Rectal smooth muscle tissue (tissue), 1 donor: Measurements from ENCODE around the gene UPF2.

Experiments used
- H3K27ac ChIP-seq: one replicate; pipeline ENCODE4 v1.7.0; 2013; ENCODE audit warnings: low read depth, low read length, inconsistent platforms
- H3K27me3 ChIP-seq: one replicate; pipeline ENCODE4 v1.7.0; 2013; ENCODE audit warnings: low read length; ENCODE audit not compliant: control insufficient read depth, insufficient read depth
- H3K36me3 ChIP-seq: one replicate; pipeline ENCODE4 v1.7.0; 2013; ENCODE audit warnings: low read length; ENCODE audit not compliant: control insufficient read depth, insufficient read depth
- H3K4me1 ChIP-seq: one replicate; pipeline ENCODE4 v1.7.0; 2013; ENCODE audit warnings: low read length; ENCODE audit not compliant: control insufficient read depth, insufficient read depth
- H3K4me3 ChIP-seq: one replicate; pipeline ENCODE4 v1.7.0; 2013; ENCODE audit warnings: low read length
- H3K9ac ChIP-seq: one replicate; pipeline ENCODE4 v1.7.0; 2013; ENCODE audit warnings: low read length

UPF2 gene

GRCh38 chr10:11875494-11876281 lies 166.9 kb downstream of the UPF2 start:
- H3K27me3 ChIP-seq: no peaks in the 10 kb centered on the region
- H3K9ac ChIP-seq: no peak overlapping the region
- H3K4me1 ChIP-seq: peaks cover 4% of the 10 kb centered on the region
- H3K27ac ChIP-seq: no peak overlapping the region
- H3K4me3 ChIP-seq: no peak overlapping the region
- no peaks in the 10 kb centered on the region for H3K36me3 ChIP-seq

GRCh38 chr10:11874568-11875493 lies 167.8 kb downstream of the UPF2 start:
- Histone ChIP-seq H3K4me3 (no peak overlapping the region), H3K4me1 (peaks cover 4% of the 10 kb centered on the region), H3K27me3 (no peaks in the 10 kb centered on the region), H3K27ac (no peak overlapping the region), H3K36me3 (no peaks in the 10 kb centered on the region), H3K9ac (no peak overlapping the region)

- H3K27ac ChIP-seq: no peak overlapping the region
- peaks cover 4% of the 10 kb centered on the region for H3K4me1 ChIP-seq
- H3K9ac ChIP-seq: no peak overlapping the region
- no peaks in the 10 kb centered on the region for H3K36me3 ChIP-seq
- H3K4me3 ChIP-seq: no peak overlapping the region
- no peaks in the 10 kb centered on the region for H3K27me3 ChIP-seq
Measured at GRCh38 chr10:11871466-11871865, 171.1 kb downstream of the UPF2 start.

- Histone ChIP-seq H3K9ac (no peak overlapping the region), H3K4me3 (no peak overlapping the region), H3K27ac (no peak overlapping the region), H3K4me1 (peaks cover 2% of the 10 kb centered on the region), H3K36me3 (no peaks in the 10 kb centered on the region), H3K27me3 (no peaks in the 10 kb centered on the region)
Measured at GRCh38 chr10:11870900-11871400, 171.7 kb downstream of the UPF2 start.

DNA sequence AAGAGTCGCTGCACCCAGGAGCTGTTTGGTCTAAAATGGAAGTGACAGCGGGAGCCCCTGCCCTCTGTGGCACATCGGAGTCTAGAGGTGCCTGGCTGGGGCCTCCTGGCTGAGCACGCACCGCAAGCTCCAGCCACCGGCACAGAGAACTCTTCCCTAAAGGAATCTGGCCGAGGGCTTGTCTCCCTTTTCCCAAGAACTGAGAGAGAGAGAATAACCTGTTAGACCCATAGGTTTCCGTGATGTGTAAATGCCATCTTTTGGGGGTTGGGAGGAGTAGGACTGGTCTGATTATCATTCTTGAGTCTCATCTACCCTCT lies 172.2 kb downstream of the UPF2 start:
- H3K4me1 ChIP-seq: no peaks in the 10 kb centered on the region
- H3K27ac ChIP-seq: no peak overlapping the region
- H3K36me3 ChIP-seq: no peaks in the 10 kb centered on the region
- H3K4me3 ChIP-seq: no peak overlapping the region
- H3K9ac ChIP-seq: no peak overlapping the region
- no peaks in the 10 kb centered on the region for H3K27me3 ChIP-seq
